ENCODE measurements around the gene AFAP1L1.
"Not testable (repeated sequence)": the region's sequence is repeated elsewhere in the genome, so short reads cannot be mapped to it uniquely, and the experiment has no call there.

The AFAP1L1 gene

DNA sequence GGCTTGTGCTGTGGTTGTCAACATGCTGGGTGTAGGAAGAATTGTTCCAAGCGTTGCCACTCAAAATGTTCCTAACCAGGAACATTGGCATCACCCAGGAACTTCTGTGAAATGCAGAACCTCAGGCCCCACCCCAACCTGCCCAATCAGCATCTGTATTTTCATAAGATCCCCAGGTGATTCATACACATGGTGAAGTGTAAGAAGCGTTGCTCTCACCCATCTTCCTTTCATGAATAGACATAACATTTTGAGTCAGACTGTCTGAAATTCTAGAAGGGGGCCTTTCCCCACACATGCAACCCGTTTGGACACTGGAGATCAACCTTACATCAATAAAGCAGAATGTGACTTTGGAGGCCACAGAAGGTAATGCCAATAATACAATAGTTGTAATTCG is 9.3 kb upstream of the AFAP1L1 start:
- DNase-seq, result no peak

DNA sequence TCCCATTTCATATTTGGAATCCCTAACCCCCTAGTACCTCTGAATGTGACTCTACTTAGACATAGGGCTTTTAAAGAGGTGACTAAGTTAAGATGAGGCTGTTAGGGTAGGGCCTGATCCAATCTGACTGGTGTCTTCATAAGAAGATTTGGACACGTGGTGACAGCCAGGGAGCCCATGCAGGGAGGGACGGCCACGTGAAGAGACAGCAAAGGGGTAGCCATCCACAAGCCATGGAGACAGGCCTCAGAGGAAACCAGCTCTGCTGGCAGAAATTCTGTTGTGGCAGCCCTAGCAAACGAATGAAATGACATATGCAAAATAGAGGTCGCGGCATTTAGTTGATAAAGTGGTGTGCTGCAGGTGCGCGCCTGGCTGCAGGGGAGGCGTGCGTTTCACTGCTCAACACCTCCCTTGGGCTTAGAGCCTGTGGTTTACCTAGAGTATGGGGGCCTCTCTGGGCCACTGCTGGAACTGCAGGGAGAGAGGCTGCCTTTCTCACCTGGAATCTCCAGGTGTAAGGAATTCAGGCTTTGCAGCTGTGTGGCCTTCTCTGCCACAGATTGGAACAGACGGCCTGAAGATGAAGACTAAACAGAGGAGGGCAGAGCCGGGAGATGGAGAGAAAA is 7.1 kb upstream of the AFAP1L1 start:
- no peak for DNase-seq

DNA sequence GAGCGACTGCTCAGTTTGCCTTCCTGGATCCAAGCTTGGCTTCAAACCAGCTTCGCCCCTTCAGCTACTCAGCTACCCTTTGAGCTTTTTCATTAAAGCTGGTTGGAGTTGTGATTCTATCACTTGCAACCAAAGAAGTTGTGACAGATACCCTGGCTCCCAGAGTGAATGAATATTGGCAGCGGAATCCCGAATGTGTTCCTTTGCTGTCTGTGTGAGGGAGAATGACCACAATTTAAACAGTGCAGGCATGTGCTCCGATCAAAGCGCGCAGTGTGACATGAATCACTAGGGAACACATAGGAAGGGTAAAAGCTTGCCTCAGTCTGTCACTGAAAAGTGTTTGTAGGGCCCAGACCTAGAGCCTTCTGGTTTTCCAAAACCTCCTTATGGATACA is 6.6 kb upstream of the AFAP1L1 start:
- DNase-seq, result no peak

DNA sequence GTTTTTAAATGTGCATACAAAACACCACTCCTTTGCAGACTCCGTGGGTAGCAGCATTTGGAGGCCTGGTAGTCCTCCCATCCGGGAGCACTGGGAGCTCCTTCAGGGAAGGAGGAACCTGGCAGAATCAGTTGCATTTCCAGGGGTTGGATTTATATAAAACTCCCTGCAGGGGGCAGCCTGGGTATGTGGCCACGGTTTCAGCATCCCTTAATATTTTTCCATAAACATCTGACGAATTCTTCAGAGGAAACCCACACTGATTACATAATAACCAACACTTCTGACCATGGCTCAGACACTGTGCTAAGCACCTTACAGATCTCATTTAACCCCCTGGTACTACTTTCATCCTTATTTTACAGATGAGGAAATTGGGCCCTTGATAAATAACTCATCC is 6.1 kb upstream of the AFAP1L1 start:
- peak; percentile 45 for DNase-seq

DNA sequence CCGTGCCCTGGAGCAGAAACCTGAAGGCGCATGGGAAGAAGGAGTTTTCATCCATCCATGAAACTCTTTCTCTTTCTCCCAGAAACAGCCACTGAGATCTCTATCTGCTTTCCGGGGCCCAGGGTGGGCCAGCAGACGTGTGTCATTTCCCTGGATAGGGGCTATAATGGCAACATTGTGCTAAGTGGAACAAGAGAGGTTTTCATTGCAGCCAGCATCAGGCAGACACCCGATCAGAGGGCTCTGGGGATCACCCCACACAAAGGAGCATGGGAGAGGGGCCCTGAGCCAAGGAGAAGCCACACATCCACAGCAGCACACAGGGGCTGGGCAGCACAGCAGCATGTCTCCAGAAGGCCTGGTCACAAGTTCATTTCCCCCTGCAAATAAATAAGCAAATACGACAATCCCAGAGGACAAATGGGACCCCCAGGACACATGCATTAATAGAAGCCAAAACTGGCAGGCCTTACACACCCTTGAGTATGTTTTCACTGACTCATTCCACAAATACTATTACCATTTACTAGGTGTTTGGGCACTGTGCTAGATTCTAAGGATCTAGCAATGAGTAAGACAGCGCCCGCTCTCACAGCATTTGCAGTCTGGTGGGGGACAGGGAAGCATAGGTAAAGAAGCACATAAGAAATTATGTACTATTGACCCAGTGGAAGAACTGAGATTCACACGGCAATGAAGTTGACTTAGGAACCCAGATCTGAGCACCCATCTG is 4.3 kb upstream of the AFAP1L1 start:
- DNase-seq, result peak; percentile 28

DNA sequence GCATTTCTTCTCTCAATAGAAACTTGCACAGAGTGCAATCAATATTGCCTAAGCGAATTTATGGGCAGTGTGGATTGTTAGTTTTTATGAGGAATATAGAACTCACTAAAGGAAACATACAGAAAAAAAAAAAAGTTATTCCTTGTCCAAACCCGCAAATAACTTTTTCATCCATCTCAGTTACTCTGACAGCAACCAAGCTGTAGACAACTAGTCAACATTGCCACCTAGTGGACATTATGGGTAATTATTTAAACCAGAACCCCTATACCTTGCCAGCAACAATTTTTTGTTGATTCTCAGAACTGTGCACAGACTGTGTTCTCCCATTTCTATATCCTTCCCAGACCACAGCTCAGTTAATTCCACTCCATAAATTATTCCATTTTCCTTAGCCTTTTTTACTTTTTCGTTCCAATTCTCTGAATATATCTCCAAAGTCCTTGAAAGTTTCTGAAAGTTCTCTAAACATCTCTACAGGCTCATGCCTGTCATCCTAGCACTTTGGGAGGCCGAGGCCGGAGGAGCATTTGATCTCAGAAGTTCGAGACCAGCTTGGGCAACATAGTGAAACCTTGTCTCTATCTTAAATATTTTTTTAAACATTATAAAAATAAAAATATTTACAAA is 2.6 kb upstream of the AFAP1L1 start:
- peak; percentile 69 for DNase-seq

DNA sequence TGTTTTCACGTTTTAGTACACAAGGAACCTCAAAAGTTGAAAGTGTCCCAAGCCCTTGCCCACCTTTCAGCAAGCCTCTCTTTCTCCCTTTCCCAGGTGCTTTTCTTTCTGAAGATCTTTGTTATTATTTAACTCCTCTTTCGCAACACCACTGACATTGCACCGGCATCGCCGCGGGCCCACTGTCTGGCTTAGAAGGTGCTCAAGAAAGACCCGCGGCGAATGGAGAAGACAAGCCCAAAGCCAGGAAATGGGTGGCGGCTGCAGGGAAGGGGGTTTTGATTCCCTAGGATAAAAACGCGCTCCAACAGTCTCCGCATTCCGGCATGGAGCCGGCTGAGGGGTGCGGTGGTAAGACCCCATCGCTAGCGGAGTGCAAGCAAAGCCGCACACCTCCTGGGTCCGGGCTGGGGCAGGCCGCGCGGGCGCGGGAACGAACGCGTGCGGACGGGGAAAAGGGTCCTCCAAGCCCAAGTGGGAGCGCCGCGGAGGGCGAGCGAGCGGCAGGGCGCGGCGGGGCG is 404 bp upstream of the AFAP1L1 start:
- DNase-seq, result no peak

DNA sequence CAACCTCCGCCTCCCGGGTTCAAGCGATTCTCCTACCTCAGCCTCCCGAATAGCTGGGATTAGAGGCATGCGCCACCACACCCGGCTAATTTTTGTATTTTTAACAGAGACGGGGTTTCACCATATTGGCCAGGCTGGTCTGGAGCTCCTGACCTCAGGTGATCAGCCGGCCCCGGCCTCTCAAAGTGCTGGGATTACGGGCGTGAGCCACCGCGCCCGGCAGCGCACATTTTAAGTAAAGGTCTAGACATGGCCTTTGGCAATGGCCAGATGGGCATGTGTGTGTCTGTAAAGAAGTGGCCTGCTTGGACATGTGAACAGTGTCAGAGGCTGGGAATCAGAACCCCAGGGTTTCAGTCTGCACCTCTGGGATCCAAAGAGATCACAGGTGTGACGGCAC is 1.1 kb downstream of the AFAP1L1 start:
- DNase-seq, result not testable (repeated sequence)

DNA sequence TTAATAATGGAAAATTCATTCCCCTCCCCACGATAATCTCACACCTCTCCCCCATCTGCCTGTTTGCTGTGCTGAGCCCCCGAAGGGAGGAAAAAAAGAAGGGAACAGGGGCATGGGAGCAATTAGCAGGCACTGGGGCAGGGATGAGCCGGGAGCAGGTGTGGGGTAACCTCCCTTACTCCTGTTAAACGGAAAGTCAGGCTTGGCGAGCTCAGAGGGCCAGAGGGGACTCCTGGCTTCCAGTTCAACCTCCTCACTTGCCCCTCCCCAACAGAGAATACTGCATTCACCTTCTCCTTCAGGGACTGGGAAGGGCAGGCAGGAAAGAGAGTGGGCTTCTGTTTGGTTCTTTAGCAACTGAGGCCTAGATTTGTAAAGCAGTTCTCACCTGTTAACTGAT is 1.6 kb downstream of the AFAP1L1 start:
- no peak for DNase-seq

DNA sequence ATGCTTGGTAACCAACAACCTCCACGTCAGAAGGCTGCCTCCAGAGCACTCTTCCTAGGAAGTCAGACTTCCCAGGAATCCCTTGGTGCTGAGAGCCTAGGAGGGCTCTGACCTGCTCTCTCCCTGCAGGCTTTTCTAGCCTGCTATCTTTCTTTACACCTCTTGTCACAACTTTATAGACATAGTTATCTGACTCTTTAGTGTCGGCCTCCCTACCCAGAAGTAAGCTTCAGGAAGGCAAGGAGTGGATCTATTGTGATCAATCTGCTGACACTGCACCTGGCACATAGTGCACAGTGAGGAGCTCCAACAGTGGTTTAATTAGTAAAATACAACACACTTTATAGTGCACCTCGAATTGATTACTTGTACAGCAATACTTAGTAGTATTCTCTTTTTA is 2.3 kb downstream of the AFAP1L1 start:
- DNase-seq, result no peak

DNA sequence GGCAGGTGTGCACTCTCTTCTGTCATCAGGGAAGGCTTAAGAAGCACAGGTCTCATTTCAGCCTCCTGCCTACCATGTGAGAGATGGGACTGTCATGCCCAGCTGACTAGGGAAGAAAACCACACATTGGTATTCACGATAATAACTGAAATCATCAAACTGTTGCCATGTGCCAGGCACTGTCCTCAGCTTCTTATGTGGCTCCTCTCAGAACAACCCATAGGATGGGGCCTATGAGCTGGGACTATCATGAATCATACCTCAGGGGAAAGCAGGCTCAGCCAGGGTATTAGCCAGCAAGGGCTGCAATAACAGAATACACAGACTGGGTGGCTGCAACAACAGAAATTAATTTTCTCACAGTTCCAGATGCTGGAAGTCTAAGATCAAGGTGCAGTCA is 3.3 kb downstream of the AFAP1L1 start:
- peak; percentile 63 for DNase-seq

DNA sequence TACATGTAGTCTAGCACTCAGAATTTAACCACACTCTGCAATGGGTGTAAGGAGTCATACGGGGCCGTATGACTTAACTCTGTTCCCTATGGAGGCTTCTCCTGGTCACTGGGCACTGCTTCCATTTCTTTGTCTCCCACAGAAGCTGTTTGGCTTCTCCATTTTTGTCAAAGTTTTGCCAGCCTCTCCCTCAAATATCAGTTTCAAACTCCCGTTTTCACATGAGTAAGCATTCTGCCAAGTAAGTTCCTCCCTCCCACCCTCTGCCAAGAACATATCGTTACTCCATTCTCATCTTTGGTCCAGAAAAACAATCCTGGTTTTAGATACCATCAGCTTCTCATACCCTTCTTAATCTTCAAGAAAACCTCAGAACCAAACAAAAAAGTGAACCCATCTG is 6.1 kb downstream of the AFAP1L1 start:
- DNase-seq, result no peak

DNA sequence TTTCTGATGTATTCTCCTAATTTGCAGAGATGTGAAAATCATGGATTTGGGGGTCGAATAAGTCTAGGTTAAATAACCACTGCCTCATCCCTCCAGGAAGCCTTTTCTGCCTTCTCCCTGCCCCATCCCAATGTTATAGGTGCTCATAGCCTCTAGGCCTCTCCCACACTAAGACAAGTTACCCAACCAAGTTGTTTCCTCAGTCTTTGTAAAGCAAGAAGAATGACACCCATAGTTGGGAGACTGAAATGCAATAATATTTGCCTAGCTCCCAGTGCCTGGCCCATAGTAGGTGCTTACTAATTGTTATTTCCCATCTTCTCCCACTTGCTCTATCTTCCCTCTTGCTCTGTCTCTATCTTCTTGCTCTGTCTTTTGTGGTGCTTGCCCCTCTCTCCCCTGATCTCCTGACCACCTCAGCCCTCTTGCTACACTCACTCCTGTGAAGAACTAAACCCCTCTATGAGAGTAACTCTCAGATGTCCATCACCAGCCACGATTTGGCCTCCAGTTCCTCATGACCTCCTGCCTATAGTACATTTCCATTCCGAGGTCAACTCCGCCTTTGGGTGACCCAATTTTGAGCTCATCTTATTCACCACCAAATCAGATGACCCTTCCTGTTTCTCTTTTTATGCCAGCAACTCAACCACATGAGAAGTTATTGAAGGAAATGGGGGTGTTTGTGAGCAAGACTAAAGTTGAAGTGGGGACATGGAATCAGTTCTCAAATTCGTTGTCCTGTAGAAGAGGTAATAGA is 7.0 kb downstream of the AFAP1L1 start:
- no peak for DNase-seq

DNA sequence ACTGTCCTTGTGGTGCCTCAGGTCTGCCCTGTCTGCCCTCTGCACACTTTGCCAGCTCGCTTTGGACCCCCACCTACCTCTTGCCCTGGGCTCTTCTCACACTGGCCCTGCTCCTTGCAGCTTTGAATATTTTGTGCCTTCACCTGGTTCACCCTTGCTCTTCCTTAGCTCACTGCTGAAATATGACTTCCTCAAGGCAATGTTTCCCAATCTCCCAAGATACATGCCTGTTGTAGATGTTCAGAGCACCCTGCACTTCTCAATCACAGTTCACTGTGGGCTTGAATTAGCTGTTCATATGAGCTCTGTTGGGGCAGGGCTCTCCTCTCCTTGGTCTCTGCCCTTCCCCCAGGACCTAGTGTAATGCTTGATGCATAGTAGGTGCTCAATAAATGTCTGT is 8.0 kb downstream of the AFAP1L1 start:
- no peak for DNase-seq

DNA sequence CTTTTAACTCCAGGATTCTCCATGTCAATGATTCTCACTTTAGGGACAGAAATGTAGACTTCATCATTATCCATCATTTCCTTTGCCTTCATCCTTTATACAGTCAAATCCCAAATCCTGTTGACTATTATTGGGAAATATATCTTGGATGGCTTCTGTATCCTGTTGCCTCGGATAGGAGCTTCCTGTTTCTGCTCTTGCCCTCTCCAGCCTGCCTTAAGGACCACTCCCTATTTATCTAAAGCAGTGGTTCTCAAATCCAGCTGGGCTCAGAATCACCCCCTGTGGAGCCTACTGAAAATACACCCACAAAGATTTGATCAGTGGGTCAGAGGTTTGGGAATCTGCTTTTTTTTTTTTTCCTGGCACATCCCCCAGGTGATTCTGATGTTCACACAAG is 8.5 kb downstream of the AFAP1L1 start:
- no peak for DNase-seq

DNA sequence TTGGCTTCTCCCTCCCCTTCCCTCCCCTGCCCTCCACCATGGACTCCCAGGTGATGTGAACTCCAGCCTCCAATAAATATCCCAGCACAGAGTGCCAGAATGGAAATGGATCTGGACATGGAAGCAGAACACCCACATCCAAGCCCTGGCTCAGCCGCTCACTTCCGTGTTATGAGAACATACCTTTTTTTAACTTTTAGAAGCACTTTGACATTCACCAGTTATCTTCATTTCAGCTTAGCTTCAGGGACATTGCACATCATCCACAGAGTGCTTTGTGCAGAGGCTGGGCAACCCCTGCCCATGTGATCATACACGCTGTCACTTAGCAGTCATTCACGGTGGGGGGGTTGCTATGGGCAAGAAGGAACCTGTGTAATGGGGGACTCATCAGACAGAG is 9.1 kb downstream of the AFAP1L1 start:
- no peak for DNase-seq

DNA sequence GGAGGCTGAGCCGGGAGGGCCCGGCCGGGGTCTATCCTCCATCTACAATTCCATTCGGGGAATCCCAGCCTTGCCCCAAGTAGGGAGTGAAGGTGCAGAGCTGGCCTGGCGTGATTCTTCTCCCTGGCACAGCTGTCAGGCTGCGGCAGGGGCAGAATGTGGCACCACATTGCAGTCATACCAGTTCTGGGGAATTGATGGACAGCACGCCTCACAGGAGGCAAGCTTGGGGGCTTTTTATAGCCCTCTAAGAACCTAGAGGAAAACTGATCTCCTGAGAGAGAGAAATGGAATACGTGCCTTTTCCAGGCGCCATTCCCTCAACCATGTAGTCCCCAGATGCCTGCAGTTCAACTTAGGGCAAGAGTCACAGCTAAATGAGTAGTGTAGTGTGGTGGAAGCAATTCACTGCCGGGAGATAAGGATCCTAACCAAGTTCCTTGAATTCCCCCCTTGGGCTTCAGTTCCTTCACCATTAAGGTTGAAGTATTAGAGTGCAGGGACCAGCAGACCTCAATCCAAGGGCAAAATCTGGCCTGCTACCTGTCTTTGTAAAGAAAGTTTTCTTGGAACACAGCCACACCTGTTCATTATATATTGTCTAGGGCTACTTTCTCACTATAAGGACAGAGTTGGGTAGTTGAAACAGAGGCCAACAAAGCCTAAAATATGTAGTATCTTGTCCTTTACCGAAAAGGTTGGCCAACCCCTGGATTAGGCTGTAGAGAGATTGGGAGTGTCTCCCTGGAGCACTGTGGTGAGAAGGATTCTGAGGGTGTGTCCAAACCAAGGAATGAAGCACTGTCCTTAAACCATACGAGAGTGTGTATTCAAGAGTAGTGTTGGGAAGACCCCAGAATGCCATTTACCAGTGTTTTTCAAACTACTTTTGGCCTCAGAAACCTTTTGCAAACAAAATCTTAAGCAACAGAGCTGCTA is 10.6 kb downstream of the AFAP1L1 start:
- no peak for DNase-seq

DNA sequence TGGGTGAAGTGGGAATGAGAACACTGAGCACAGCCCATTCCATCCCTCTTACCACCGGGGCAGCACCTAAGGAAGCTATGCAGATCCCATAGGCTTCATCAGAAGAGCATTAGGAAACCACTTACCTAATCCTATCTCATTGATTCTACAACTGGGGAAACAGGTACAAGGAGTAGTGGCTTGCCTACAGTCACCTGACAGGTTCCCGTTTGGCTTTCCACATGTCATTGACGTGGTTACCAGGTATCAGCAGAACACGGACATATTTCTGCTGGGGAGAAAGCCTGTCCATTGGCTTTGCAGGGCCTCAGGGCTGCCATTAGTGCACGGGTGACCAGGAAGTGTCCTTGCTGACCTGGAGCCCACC is 11.3 kb downstream of the AFAP1L1 start:
- DNase-seq, result no peak

DNA sequence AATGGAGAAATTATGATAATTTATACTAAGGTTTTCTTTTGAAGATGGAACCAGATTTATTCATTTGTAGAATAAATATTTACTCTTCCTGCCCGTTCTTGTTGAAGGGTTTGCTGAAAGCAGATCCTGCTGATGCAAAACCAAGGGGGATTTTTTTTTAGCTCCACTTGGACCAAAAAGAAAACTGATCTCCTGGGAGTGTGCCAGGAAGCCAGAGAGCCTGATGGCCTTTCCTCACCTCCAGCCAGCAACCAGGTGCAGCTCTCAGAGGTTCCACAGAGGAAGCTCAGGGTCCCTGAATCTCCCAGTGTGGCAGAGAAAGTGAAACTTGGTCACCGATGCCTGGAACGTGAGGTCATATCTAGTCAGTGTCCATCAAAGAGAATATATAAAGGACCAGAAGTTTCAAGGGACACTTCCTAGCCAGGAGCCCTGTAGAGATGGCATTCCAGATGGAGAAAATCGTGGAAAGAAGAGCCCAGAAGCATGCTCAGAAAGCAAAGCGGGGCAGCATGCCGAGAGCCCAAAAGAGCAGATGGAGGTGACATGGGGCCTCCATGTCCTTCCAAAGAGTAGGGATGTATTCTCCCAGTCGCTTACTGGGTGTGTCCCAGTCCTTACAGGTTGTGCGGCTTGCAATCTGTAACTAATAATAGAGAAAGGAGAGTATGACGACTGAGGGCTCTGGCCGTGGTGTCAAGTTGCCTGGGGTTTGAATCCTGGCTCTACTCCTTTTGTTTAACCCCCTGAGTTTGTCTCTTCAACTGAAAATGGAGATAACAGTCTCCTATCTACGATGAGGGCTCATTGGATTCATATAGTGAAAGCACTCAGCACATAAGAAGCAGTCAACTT is 12.2 kb downstream of the AFAP1L1 start:
- peak; percentile 35 for DNase-seq

DNA sequence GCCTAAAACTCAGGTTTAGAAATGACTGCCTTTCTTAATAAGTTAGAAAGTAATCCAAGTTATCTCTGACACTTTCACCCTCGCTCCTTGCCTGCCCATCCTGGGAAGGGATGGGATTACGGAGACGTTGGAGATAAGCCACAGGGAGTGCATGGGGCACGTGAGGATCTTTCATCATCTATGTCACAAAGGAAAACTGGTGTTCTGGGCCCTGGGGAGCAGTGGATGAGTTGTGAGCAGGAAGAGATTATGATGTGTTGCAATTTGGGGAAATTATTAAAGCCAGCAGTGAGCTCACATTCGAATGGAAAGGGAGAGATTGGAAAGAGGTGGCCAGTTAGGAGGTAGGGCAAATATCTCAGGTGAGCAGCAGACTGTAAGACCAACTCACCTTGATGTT is 12.8 kb downstream of the AFAP1L1 start:
- DNase-seq, result peak; percentile 55

DNA sequence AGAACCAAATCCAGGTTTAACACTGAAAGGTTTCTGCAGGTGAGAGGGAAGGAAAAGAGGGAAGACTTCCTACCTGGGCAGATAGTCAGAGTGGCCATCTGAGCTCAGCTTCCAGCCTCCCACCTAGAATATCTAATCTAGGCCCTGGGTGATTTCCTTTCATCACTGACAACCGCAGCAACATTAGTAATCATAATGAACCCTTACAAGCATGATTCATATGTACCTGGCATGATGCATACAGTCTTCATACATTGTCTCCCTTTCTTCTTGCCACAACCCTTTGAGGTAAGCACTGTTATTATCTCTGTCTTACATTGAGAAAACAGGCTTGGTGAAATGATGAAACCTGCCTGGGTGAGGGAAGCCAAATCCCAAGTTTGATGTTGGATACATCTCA is 13.5 kb downstream of the AFAP1L1 start:
- DNase-seq, result no peak
